SU-DHL-6 (cell line): ENCODE measurements around the gene CTR9.

Experiments used
- H2AFZ ChIP-seq: fragments of 200-600 bp; sonication (generic); 2 replicates; pipeline ENCODE4 v1.6.1; 2014; ENCODE audit warnings: low read depth, mild to moderate bottlenecking, moderate library complexity, mixed read lengths, antibody characterized with exemption, low read length; ENCODE audit not compliant: severe bottlenecking
- H3F3A ChIP-seq: fragments of 200-600 bp; shearing (Covaris generic); 2 replicates; pipeline ENCODE4 v1.6.0; 2016; ENCODE audit warnings: antibody characterized with exemption, mild to moderate bottlenecking; ENCODE audit not compliant: insufficient read depth
- H3K27ac ChIP-seq: fragments of 200-600 bp; sonication (generic); 2 replicates; pipeline ENCODE4 v1.5.1; 2016; ENCODE audit warnings: low read depth, mild to moderate bottlenecking, low read length, moderate library complexity, mixed read lengths
- H3K27me3 ChIP-seq: fragments of 200-600 bp; sonication (generic), shearing (Covaris generic); 2 replicates; pipeline ENCODE4 v1.6.0; 2014; ENCODE audit warnings: mild to moderate bottlenecking, low read length
- H3K36me3 ChIP-seq: fragments of 200-600 bp; sonication (generic); 2 replicates; pipeline ENCODE4 v1.6.1; 2014; ENCODE audit warnings: mild to moderate bottlenecking, low read length, mixed read lengths
- H3K4me2 ChIP-seq: fragments of 300-600, 200-600 bp; shearing (Covaris generic), sonication (generic); 2 replicates; pipeline ENCODE4 v1.6.0; 2014; ENCODE audit warnings: low read length, low read depth, mild to moderate bottlenecking; ENCODE audit not compliant: poor library complexity, severe bottlenecking
- H3K4me3 ChIP-seq: fragments of 200-600 bp; sonication (generic); 2 replicates; pipeline ENCODE4 v1.5.1; 2014; ENCODE audit warnings: antibody characterized with exemption, low read length, mild to moderate bottlenecking, mixed read lengths; ENCODE audit not compliant: insufficient read depth, poor library complexity, severe bottlenecking
- H3K79me2 ChIP-seq: fragments of 200-600 bp; sonication (generic); 2 replicates; pipeline ENCODE4 v1.6.1; 2014; ENCODE audit warnings: mild to moderate bottlenecking, low read length, moderate library complexity; ENCODE audit not compliant: insufficient read depth
- H3K9ac ChIP-seq: fragments of 200-600 bp; sonication (generic); 2 replicates; pipeline ENCODE4 v1.7.0; 2014; ENCODE audit warnings: mild to moderate bottlenecking, low read length
- H3K9me2 ChIP-seq: fragments of 200-600 bp; sonication (generic); replicated peaks from 2 replicates; pipeline ENCODE4 v1.6.1; 2014; ENCODE audit warnings: low read length; ENCODE audit not compliant: insufficient read depth
- H3K9me3 ChIP-seq: fragments of 200-600 bp; sonication (generic); 2 replicates; pipeline ENCODE4 v1.6.1; 2014; ENCODE audit warnings: low read length, mixed read lengths; ENCODE audit not compliant: insufficient read depth
- H4K20me1 ChIP-seq: fragments of 200-600 bp; sonication (generic); 2 replicates; pipeline ENCODE4 v1.6.1; 2014; ENCODE audit warnings: low read depth, mild to moderate bottlenecking, antibody characterized with exemption, low read length, moderate library complexity, mixed read lengths
- EZH2phosphoT487 ChIP-seq: fragments of 200-600 bp; sonication (generic), shearing (Covaris generic); conservative IDR thresholded peaks from 2 replicates; pipeline ENCODE4 v1.6.1; 2018; ENCODE audit warnings: mild to moderate bottlenecking, antibody characterized with exemption, low read length, moderate library complexity, mixed read lengths
- TF ChIP-seq, protein P1 (sequence below): fragments of 200-600 bp; sonication (generic); IDR thresholded peaks from one replicate; pipeline ENCODE4 v1.5.1; 2017; ENCODE audit warnings: antibody characterized with exemption, mild to moderate bottlenecking, low read length, moderate library complexity; ENCODE audit not compliant: insufficient read depth, poor library complexity, severe bottlenecking

The CTR9 gene

GRCh38 chr11:10803676-10804075 is 52.6 kb downstream of the CTR9 start:
- Histone ChIP-seq H4K20me1 (peaks cover 12% of the 10 kb centered on the region; the same call in 1 of the 2 replicates), H3K4me2 (no peak overlapping the region), H3K9ac (no peak overlapping the region)

DNA sequence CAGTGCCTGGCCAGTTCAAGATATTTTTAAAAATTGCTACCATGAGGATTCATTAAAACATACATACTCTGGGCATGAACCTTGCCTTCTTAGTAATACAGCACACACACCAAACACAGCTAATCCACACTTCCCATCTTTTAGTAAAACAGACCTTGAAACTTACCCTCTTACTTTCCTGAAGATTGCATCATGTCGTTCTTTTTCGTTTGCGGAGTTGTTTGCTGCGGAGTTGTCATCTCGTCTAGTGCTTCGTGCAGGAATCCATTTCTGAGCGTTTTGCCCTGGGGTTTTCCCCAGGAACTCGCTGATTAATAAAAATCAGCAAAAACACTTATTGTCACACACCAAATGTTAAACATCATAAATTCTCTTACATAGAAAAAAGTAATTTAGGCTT is 54.7 kb downstream of the CTR9 start:
- peaks cover 4% of the 10 kb centered on the region; the same call in 1 of the 2 replicates for H4K20me1 ChIP-seq

More at GRCh38 chr11:10803676-10804075, 52.6 kb downstream of the CTR9 start:
- no peaks in the 10 kb centered on the region for H3K9me2 ChIP-seq
- no peak overlapping the region for H3K4me3 ChIP-seq
- peaks cover 87% of the 10 kb centered on the region for H3K36me3 ChIP-seq
- H3K27me3 ChIP-seq = no peaks in the 10 kb centered on the region
- peaks cover 36% of the 10 kb centered on the region for H3K79me2 ChIP-seq
- no peaks in the 10 kb centered on the region for H3K9me3 ChIP-seq
- H2AFZ ChIP-seq = no peak overlapping the region
- TF ChIP-seq, protein P1, sequence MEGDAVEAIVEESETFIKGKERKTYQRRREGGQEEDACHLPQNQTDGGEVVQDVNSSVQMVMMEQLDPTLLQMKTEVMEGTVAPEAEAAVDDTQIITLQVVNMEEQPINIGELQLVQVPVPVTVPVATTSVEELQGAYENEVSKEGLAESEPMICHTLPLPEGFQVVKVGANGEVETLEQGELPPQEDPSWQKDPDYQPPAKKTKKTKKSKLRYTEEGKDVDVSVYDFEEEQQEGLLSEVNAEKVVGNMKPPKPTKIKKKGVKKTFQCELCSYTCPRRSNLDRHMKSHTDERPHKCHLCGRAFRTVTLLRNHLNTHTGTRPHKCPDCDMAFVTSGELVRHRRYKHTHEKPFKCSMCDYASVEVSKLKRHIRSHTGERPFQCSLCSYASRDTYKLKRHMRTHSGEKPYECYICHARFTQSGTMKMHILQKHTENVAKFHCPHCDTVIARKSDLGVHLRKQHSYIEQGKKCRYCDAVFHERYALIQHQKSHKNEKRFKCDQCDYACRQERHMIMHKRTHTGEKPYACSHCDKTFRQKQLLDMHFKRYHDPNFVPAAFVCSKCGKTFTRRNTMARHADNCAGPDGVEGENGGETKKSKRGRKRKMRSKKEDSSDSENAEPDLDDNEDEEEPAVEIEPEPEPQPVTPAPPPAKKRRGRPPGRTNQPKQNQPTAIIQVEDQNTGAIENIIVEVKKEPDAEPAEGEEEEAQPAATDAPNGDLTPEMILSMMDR = no peak
- no peak for TF ChIP-seq EZH2phosphoT487
- peaks cover 72% of the 10 kb centered on the region for H3F3A ChIP-seq
- H3K27ac ChIP-seq = no peak overlapping the region

GRCh38 chr11:10806206-10806605 is 55.2 kb downstream of the CTR9 start:
- no peak overlapping the region for H3K9ac ChIP-seq
- H3K4me3 ChIP-seq = no peak overlapping the region
- H3K27me3 ChIP-seq = no peaks in the 10 kb centered on the region
- H3K79me2 ChIP-seq = peaks cover 36% of the 10 kb centered on the region
- no peaks in the 10 kb centered on the region for H3K9me2 ChIP-seq
- H3K36me3 ChIP-seq = peaks cover 62% of the 10 kb centered on the region
- no peak overlapping the region for H2AFZ ChIP-seq
- peaks cover 50% of the 10 kb centered on the region for H3F3A ChIP-seq
- no peaks in the 10 kb centered on the region for H3K9me3 ChIP-seq
- peak overlapping the region; percentile 87 for H3K4me2 ChIP-seq
- TF ChIP-seq EZH2phosphoT487 = no peak
- TF ChIP-seq, protein P1 = no peak
- peaks cover 3% of the 10 kb centered on the region; the same call in 1 of the 2 replicates for H4K20me1 ChIP-seq
- no peak overlapping the region for H3K27ac ChIP-seq

More for the DNA sequence above, 54.7 kb downstream of the CTR9 start:
- Histone ChIP-seq H3K9ac (no peak overlapping the region), H3K9me3 (no peaks in the 10 kb centered on the region), H3K36me3 (peaks cover 66% of the 10 kb centered on the region), H3K27me3 (no peaks in the 10 kb centered on the region), H3K27ac (no peak overlapping the region), H2AFZ (no peak overlapping the region), H3F3A (peaks cover 55% of the 10 kb centered on the region), H3K4me3 (no peak overlapping the region), H3K79me2 (peaks cover 36% of the 10 kb centered on the region), H3K4me2 (no peak overlapping the region), H3K9me2 (no peaks in the 10 kb centered on the region)
- no peak for TF ChIP-seq EZH2phosphoT487
- TF ChIP-seq, protein P1 = no peak
